C4-2B (cell line): ENCODE data around the gene DLGAP4.

Experiments
- ZFX ChIP-seq: fragments of 450-650 bp; IDR thresholded peaks from 2 replicates; pipeline ENCODE4 v1.6.1; 2017
- TF ChIP-seq, protein P1 (sequence below): fragments of 450-650 bp; conservative IDR thresholded peaks from 2 replicates; pipeline ENCODE4 v1.5.1; 2017; ENCODE audit warnings: mild to moderate bottlenecking

- TF ChIP-seq, protein P1, sequence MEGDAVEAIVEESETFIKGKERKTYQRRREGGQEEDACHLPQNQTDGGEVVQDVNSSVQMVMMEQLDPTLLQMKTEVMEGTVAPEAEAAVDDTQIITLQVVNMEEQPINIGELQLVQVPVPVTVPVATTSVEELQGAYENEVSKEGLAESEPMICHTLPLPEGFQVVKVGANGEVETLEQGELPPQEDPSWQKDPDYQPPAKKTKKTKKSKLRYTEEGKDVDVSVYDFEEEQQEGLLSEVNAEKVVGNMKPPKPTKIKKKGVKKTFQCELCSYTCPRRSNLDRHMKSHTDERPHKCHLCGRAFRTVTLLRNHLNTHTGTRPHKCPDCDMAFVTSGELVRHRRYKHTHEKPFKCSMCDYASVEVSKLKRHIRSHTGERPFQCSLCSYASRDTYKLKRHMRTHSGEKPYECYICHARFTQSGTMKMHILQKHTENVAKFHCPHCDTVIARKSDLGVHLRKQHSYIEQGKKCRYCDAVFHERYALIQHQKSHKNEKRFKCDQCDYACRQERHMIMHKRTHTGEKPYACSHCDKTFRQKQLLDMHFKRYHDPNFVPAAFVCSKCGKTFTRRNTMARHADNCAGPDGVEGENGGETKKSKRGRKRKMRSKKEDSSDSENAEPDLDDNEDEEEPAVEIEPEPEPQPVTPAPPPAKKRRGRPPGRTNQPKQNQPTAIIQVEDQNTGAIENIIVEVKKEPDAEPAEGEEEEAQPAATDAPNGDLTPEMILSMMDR, result no peak
- no peak for TF ChIP-seq ZFX
Observed at GRCh38 chr20:36471885-36472636, 165.9 kb downstream of the DLGAP4 start.
